Astrocyte of the spinal cord (primary cell): ENCODE results near the gene FNDC3B.
A peak's percentile ranks its signal among the peaks of the same experiment; 100 is the strongest.

Experiments
- DNase-seq: peaks from one replicate; pipeline ENCODE4 v3.0.0; 2011; ENCODE audit warnings: low read depth, low spot score
- H3K4me3 ChIP-seq: 2 replicates; pipeline ENCODE4 v1.5.1; 2011; ENCODE audit warnings: low read depth, mild to moderate bottlenecking, low read length, moderate library complexity
- CTCF ChIP-seq: IDR thresholded peaks from 2 replicates; pipeline ENCODE4 v1.5.1; 2012; ENCODE audit warnings: low read depth, mild to moderate bottlenecking, low read length, inconsistent platforms
- in situ Hi-C: cut with HindIII; loops from 2 replicates; pipeline ENCODE4 v1.10.0; 2017; ENCODE audit warnings: low sequenced_read_pairs

Gene FNDC3B

DNA sequence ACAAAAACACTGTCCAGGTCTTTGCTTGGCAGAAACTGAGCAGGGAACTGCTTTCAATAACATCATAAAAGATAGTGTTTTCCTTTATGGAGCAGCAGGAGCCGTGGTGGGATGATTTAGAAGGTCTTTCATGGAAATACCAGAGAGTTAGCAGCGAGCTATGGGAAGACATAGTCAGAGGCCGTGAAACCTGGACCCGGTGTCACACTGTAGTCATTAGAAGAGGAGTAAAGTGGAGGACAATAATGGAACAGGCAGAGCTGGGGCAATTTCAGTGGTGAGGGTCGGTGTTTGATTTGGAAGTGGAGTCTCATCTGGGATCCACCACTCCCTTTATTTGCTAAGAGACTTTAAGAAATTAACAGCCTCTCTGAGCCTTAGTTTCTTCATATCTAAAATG, 351.4 kb downstream of the FNDC3B start:
- no peak for DNase-seq
- no peak overlapping the region for H3K4me3 ChIP-seq
- in situ Hi-C loops, result no loop called here
- no peak for TF ChIP-seq CTCF

DNA sequence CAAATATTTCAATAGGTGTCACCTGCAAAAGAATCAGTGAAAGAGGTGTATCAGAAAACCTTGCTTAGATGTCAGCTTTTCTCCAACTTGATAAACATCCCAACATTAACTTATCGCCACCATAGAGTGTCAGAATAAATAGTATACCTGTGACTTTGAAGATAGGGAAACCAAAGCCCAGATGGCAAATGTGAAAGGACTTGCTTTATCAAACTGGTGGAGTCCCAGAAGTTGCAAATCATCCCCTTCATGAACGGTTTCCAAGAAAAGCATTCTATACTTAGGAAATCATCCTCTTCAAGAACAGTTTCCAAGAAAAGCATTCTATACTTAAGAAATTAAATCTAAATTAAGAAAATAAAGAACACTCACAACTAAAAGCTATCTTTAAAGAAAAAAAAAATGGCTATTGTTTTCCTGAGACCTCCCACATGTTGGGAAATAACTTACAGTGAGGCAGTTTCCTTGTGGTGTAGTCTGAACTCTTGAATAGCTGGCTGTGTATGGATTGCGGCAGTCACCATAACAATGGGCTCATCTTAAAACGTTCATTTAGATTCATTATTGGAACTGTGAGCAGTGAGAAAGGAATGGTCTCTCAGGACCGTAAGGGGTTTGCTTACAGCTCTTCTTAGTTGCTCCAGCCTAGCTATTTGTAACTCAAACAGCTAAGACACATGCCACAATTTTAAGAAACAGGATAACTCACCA, 352.4 kb downstream of the FNDC3B start:
- H3K4me3 ChIP-seq, result no peak overlapping the region
- in situ Hi-C loops, result no loop called here
- TF ChIP-seq CTCF, result no peak
- DNase-seq, result peak; percentile 81

DNA sequence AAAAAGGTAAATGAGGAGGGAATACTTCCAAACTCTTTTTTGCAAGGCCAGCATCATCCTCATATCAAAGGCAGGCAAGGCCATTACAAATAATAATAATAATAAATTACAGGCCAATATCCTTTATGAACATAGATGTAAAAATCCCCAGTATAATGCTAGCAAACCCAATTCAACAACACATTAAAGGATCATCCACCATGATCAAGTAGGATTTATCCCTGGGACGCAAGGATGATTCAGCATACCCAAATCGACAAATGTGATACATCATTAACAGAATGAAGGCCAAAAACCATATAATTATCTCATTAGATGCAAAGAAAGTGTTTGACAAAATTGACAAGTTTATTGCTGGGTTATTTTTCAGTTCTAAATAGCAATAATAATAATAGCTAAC, 355.3 kb downstream of the FNDC3B start:
- no peak for TF ChIP-seq CTCF
- in situ Hi-C loops, result no loop called here
- no peak for DNase-seq
- H3K4me3 ChIP-seq, result no peak overlapping the region

DNA sequence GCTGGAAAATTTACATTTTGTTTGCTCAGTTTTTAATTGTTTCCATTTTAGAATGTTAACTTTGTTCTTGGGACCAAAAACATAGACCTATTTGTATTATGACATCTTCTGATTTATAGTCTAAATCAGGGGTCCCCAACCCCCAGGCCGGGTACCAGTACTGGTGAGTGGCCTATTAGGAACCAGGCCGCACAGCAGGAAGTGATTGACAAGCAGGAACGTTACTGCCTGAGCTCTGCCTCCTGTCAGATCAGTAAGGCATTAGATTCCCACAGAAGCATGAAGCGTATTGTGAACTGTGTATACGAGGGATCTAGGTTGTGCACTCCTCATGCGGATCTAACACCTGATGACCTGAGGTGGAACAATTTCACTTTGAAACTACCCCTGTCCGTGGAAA, 357.0 kb downstream of the FNDC3B start:
- in situ Hi-C loops, result no loop called here
- DNase-seq, result no peak
- TF ChIP-seq CTCF, result no peak
- no peak overlapping the region for H3K4me3 ChIP-seq

GRCh38 chr3:172397716-172398405, 358.5 kb downstream of the FNDC3B start:
- no peak overlapping the region for H3K4me3 ChIP-seq
- no peak for DNase-seq
- no peak for TF ChIP-seq CTCF
- in situ Hi-C loops, result no loop called here

DNA sequence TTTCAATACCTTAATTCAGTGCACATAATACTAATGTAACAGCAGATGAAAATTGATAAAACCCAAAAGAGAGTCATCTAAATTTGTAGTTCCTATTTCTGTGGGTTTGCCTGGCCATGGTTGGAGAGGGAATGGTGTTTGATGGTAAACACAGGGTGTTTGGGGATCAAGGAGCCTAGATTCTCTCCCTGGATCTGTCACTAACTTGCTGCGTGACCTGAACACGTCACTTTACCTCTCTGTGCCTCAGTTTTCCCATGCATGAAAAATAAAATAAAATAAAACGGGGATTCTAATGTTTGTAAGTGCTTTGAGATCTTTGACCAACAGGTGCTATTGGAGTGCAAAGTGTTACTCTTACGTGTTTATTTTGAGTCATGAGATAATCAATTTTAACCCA, 359.1 kb downstream of the FNDC3B start:
- H3K4me3 ChIP-seq, result no peak overlapping the region
- DNase-seq, result no peak
- no peak for TF ChIP-seq CTCF
- in situ Hi-C loops, result no loop called here
